ENCODE results near the gene ZBTB16.

ZBTB16 gene, protein sequence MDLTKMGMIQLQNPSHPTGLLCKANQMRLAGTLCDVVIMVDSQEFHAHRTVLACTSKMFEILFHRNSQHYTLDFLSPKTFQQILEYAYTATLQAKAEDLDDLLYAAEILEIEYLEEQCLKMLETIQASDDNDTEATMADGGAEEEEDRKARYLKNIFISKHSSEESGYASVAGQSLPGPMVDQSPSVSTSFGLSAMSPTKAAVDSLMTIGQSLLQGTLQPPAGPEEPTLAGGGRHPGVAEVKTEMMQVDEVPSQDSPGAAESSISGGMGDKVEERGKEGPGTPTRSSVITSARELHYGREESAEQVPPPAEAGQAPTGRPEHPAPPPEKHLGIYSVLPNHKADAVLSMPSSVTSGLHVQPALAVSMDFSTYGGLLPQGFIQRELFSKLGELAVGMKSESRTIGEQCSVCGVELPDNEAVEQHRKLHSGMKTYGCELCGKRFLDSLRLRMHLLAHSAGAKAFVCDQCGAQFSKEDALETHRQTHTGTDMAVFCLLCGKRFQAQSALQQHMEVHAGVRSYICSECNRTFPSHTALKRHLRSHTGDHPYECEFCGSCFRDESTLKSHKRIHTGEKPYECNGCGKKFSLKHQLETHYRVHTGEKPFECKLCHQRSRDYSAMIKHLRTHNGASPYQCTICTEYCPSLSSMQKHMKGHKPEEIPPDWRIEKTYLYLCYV

GRCh38 chr11:114059278-114059983 is at the start of gene ZBTB16:
Gene ZBTB16 (plus strand): TSS chr11:114059711. CDS start chr11:114063301, 3,590 bp downstream.
- no peak for DNase-seq

GRCh38 chr11:114010931-114011330 is 48.6 kb upstream of the ZBTB16 start:
- no peak for DNase-seq

DNA sequence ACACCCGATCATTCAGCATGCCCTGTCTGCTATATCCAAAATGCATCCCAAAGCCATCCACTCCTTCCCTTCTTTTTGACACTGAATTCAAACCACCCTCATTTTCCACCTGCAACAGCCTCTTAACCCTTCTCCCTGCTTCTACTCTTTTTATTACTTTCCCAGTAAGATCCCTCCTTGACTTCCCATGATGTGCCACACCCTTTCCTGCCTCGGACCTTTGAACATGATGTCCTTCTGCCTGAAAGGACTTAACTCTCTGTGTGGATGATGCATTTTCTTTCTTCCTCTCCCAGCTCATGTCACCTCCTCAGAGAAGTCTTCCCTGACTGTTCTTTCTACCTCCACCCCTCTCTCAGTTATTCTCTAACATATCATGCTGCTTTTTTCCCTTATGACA is 48.1 kb upstream of the ZBTB16 start:
- no peak for DNase-seq

DNA sequence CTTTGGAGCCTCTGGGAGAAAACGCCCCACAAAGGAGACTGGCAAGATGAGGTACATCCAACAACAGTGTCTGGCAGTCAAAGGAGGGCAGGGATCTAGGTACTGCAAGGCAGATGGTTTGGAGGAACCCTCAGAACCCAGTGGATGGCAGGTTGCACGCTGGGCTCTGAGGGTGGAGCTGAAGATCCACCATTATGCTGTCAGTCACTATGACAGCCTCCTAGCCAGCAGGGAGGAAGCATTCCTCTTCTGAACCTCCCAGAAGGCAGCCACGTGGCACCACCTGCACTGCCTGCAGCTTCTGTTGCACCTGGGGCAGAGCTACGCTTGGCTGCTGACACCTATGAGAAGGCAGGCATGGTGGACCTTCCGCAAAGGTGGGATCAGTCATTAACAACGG is 44.4 kb upstream of the ZBTB16 start:
- no peak for DNase-seq

DNA sequence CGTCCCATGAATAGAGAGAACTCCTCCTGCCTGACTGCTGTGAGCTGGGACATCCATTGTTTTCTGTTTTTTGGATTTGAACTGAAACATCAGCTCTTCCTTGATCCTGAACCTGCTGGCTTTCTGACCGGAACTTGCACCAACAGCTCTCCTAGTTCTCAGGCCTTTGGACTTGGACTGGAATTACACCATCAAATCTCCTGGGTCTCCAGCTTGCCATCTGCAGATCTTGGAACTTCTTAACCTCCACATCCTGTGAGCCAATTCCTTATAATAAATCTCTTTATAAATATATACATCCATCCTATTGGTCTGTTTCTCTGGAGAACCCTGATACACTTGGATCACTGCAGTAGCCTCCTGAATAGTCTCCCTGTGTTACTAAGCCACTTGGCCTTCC is 42.5 kb upstream of the ZBTB16 start:
- DNase-seq, result no peak

DNA sequence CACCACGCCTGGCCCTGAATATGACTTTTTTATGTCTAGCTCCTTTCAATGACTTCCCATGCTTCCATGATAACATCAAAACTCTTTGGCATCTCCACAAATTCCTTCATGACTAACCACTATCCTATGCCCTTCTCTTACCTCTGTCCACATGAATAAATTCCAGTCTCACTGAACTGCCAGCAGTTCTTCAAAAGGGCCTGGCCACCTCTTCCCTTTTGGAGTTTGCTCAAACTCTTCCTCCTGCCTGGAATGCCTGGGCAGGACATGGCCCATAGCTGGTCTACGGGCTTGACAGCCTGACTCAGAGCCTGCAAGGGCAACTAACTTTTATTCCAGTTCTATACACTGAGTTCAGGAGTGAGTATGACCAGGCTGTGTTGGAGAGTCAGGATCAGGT is 41.8 kb upstream of the ZBTB16 start:
- no peak for DNase-seq

GRCh38 chr11:114019046-114019445 is 40.5 kb upstream of the ZBTB16 start:
- no peak for DNase-seq

GRCh38 chr11:114019574-114019973 is 39.9 kb upstream of the ZBTB16 start:
- no peak for DNase-seq

DNA sequence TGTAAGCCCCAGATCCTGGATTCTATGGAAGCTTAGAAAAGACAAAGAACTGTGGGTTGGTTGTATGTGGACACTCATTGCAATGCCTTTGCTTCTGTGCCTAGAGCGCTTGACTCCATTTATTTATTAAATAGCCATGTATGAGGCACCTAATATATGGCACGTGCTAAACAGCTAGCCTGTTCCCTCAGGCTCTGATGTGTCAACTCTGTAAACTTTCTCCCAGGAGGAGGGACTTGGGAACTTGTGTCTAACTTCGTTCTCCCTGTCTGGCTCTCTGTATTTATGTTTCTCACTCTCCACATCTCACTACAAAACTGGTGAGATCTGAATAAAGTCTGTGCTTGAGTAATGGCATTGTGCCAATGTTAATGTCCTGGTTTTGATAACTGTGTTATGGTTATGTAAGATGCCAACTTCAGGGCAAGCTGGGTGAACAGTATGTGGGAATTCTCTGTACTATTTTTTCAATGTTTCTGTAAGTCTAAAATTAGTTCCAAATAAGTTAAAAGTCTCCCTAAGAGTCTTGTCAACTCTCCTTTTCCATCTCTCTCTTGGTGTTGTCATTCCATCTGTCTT is 34.1 kb upstream of the ZBTB16 start:
- no peak for DNase-seq

DNA sequence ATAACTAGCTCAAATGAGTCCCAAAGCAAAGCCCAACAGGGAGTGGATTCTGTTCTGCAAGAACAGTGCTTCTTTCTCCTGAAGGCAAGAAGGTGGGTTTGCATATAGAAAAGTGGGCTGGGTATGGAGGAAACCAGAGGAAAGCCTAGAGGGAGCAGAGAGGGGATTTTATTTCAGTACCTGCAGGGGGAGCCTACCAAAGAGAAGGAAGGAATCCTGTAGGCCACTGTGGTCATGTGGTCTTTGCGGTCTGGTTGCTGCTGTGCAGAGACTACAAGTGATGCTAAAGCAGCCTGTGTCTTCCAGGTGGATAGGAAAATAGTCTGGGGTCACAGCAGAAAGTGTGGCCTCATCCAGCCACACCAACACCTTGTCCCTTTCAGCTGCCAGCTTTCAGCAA is 33.2 kb upstream of the ZBTB16 start:
- DNase-seq, result no peak

DNA sequence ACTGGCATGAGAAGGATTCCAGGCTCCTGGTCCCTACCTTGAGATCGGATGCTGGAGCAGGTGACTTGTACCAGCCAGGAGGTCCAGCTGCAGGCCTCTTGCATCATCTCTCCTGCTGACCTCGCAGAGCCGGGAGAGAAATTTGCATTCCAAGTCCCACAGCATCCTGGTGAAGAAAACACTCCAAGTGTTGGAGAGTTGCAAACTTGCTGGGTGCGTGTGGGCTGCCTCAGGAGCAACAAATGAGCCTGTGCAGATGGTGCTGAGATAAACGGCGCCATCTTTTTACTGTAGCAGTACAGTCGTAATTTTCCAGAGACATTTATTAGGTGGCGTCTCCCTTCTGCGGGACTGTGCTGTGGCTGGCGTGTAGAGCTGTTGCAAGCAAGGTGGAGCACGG is 32.1 kb upstream of the ZBTB16 start:
- no peak for DNase-seq

DNA sequence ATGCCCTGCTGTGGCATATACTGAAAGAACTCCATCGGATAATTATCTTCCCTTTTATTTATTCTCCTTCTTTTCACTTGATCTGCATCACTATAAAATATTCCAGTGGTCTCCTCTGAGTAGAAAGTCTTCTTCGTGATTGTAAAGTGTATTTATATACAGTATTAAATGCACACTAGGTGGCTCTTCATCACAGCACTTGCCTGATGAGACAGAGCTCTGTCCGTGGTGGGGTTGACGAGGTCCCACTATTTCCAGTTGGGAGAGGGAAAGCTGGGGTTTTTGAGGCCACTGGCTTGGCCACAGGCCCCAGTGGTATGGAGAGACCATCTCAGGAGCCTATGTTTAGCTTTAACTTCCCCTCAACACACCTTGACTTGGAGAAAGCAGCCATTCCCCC is 31.6 kb upstream of the ZBTB16 start:
- no peak for DNase-seq

- no peak for DNase-seq
Measured at GRCh38 chr11:114031246-114031966, 28.1 kb upstream of the ZBTB16 start.

GRCh38 chr11:114031967-114032320 is 27.6 kb upstream of the ZBTB16 start:
- DNase-seq, result no peak

GRCh38 chr11:114033066-114033465 is 26.4 kb upstream of the ZBTB16 start:
- no peak for DNase-seq

- no peak for DNase-seq
Measured at GRCh38 chr11:114033572-114033971, 25.9 kb upstream of the ZBTB16 start.

- DNase-seq, result no peak
Measured at GRCh38 chr11:114034956-114035355, 24.6 kb upstream of the ZBTB16 start.

GRCh38 chr11:114036147-114036811 is 23.2 kb upstream of the ZBTB16 start:
- peak; percentile 13 for DNase-seq

DNA sequence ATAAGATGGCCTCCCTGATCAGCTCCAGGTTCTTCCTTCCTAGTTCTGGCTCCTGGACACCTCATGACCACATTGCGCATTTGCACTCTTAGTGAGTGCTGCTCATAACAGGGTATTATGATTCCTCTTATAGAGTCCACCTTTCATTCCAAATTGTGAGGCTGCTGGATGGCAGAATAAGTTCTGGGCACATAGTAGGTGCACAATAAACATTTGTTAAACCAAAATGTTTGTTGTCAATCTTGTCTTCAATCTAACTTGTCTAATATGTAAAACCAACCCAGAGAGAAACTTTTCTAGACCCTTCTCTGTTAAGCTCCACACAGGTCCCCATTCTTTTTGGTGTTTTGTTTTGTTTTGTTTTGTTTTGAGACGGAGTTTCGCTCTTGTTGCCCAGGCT is 22.6 kb upstream of the ZBTB16 start:
- no peak for DNase-seq

GRCh38 chr11:114039551-114039950 is 20.0 kb upstream of the ZBTB16 start:
- no peak for DNase-seq

GRCh38 chr11:114040706-114041211 is 18.8 kb upstream of the ZBTB16 start:
- no peak for DNase-seq

DNA sequence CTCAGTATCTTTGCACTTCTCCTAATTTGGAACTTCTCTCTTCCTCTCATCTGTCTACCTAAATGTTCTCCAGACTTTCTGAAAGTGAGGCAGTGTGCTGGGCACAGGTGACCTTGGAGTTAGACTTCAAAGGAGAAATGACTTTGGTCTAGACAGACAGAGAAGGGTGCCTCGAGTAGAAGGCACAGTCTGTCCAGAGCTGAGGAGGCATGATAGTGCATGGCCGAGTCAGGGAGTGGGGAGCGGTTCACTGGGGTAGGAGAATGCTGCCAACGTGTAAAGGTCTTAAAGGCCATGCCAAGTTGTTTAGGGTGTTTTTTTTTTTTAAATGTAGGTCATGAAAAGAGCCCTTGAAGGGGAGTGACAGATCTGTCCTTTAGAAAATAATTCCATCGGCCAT is 17.3 kb upstream of the ZBTB16 start:
- DNase-seq, result no peak

All from NK-92 treated with Interleukin-12 subunit alpha and Interleukin-12 subunit beta, amount 100 ng/mL, for 24 hours (cell line).